Measurements from ENCODE around the gene FGFR3.

FGFR3 gene

DNA sequence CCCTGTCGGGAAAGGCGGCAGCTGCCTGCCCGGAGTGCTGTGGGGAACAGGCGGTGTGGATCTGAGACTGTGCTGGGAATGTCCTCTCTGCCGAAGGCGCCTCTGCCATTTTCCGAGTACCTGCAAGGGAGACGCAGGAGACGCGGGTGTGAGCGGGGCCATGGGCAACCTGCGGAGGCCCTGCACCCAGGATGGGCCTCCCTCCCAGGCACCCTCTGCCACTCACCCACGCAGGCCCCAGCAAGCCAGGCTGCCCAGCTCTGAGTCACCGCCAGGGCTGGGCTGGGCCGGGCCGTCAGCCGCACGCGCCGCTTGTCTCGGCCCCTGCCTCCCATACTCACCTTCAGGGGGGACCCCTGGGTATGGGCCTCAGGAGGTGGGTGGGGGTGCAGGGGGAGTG lies 3.5 kb upstream of the FGFR3 start:
- FAIRE-seq: no peak

DNA sequence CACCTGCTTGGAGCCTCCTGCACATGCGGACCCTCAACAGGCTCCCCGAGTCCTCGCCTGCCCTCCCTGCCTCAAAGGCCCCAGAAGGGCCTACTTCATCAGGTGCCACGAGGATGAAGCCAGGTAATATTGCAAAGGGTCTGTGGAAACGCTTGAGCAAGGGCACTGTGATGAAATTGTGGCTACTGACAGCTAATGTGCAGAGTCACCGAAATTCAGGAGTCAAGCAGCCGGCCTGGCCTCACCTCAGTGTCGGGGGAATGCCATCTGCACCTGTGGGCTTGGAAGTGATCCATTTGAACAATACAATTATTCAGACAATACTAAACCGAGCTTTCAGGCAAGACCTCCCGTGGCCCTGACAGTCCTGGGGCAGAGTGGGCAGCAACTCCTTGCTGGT lies 3.1 kb upstream of the FGFR3 start:
- no peak for FAIRE-seq

DNA sequence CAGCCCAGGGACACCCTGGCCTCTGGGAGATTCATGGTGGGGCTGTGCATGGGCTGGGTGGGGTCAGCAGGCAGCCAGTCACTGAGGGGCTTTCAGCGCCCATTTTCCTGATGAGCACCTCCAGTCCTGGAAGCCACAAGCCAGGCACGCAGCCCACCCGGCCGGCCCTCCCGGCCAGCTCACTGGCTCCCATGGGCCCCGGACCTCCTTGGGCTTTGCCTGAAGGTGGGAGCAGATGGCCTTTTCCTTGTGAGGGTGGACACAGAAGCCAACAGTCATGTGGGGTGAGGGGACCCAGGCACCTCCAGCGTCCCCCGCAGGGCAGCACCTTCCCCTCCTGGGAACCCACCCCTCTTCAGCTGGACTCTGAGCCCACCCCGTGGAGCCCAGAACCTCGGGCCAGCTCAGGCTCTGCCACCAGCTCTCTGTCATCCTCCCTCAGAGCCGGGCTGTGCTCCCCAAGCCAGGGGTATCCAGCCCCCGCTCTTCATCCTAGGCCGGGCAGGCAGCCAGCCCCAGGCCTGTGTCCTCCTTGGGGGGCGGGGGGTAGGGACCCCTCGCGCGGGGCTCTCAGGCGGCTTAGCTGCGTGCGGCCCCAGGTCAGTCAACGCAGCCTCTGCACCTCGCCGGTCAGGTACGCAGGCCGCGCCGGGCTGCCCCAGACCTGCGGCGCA lies 798 bp upstream of the FGFR3 start:
- no peak for FAIRE-seq

DNA sequence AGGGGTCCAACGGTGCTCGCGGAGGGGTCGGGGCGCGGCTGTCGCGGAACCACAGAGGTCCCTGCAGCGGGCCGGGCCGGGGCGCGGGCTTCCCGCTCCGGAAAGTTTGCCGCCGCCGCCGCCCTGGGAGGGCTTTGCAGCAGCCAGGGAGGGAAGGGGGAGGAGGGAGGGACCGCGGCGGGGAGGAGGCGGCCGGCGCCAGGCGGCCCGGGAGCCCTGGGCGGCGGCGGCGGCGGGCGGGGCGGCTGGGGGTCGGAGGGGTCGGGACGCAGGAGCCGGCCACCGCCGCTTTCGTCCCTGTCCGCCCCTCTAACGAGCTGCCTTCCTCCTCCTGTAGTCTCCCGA lies 375 bp downstream of the FGFR3 start:
- FAIRE-seq: no peak

DNA sequence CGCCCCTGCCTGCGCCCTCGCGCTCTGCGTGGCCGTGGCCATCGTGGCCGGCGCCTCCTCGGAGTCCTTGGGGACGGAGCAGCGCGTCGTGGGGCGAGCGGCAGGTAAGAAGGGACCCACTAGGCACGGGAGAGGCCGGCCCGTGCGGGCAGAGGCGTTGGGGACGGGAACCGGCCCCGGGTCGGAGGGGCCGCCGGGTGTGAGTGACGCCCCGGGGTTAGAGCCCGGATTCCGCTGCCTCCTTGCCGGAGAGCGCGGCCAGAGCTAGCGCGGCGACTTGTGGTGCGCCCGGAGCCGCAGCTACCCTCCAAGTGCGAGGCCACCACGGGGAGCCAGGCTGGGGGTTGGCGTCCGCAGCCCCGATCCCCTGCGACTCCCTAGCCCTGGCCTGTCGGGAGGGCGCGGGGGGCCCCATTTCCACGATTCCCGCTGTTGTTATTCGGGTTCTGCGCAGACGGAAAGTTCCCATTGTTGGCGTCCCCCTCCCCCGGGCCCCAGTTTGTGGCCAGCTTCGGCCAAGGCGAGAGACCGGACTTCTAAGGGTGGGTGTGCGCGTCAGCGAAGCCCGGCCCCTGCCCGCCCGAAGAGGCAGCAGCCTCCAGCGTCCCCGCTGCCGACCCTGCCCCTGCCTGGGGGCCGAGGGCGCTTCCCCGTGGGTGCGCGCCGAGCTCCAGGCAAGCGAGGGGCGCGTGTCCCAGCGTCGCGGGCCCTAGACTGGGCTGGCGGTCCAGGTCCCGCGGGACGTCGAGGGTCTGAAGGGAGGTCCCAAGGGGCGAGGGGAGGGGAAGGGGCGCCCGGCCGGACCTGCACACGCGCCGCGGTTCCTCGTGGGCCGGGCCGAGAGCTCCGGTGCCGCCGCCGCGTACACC lies 1.1 kb downstream of the FGFR3 start:
- no peak for FAIRE-seq

DNA sequence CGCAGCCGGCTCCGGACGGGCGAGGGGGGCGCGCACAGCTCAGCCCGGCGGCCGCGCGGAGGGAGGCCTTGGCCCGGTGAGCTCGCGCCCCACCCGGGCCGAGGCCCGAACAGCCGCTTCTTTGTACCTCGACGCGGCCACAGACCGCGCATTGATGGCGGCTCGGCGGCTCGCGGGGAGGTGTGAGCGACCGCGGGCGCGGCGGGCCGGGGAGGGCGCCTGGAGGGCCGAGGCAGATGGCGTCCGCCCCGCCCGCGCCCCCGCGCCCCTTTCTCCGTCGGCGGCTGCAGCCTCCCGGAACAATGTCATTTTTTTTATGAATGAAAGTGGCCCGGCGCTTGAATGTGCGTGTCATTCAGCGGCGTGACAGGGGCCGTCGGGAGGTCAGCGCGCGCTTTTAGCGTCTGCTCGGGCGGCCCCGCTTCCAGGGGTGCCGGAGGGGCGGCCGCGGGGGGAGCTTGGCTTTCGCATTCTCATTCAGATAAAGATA lies 1.8 kb downstream of the FGFR3 start:
- FAIRE-seq: no peak

DNA sequence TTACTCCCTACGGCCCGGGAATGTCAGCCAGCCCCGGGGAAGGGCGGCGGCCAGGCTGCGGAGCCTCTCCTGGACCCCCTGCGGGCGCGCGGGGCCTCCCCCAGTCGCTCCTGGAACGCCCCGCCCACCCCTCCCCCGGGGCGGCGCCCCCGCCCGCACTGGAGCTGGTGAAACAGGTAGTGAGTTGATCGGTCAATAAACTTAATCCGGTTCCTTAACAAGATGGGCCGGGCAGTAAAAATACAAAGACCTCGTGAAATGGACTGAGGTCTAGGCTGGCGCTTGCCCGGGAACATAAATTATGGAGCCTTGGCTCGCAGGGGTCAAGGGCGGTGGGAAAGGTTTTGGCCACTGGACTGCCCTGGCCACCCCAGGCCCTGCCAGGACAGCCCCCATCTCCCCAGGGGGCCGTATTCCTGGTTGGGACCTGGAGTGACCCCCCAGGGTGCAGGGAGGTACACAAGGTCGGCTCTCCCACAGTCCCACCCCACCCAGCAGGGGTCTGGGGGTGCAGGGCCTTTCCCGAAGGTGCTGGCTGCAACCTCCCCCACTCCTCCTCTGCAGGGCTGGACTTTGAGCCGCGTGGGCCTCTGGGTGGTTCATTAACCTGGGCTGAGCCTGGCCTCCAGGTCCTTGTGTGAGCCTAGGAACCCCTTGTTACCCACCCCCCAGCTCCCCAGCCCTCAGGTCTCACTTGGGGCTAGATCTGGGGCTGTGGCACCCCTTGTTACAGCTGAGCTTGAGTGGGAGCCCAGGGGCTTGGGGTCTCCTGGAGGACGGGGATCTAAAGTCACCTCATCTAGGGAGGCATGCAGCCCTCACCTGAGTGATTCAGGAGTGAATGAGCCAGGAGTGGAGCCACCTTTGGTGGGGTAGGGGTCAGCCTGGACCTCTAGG lies 2.5 kb downstream of the FGFR3 start:
- no peak for FAIRE-seq

DNA sequence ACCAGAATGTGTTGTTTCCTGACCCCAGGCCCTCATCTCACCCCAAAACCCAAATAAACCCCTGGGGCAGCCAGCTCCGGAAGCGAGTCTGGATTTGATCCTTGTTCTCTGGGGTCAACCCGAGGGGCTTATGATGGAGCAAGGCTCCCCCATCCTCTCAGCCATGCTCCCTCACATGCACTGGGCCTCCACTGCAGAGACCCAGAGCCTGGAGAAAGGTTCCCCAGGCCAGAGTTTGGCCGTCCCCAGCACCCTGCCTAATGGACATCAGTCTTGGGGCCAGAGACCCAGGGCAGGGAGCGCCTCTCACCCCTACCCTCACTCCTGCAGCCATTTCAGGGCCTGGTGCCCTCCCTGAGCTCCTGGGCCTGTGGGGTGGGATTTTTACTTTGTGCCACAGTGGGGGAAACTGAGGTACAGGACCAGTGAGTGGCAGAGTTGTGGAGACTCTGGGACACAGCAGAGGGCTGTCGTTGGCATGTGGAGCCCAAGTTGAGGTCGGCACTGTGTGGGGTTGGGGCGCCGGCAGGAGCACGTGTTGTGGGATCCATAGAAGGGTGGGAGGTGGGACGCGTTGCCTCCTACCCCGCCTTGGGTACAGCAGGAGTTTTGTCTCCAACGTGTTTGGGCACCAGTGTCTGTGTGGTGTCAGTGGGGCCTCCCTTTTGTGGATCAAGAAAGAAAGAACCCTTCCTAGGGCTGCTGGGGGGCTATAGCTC lies 3.6 kb downstream of the FGFR3 start:
- FAIRE-seq: no peak

DNA sequence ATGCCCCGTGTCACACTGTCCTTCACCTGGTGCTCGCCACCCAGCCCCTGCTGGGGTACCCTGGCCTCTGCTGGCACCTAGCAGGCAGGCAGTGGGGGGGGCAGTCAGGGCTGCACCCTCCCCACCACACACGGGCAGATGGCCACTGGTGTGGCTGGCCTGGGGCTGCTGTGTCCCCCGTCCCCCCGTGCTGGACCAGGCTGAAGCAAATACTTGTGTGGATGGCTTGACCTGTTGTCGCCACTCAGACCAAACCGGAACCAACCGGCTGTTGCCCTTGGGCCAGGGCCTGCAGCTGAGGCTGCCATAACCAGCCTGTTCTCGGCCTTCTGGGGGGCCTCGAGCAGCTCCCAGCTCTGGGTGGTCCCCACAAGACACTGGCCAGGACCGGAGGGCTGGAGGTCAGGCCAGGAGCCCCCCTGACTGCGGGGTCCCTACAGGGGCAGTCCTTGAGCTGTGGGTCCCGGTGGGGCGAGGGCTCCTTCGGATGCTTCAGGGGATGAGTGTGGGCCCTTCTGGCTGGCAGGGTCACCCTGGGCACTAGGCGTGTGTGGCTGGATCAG lies 4.3 kb downstream of the FGFR3 start:
- FAIRE-seq: no peak

DNA sequence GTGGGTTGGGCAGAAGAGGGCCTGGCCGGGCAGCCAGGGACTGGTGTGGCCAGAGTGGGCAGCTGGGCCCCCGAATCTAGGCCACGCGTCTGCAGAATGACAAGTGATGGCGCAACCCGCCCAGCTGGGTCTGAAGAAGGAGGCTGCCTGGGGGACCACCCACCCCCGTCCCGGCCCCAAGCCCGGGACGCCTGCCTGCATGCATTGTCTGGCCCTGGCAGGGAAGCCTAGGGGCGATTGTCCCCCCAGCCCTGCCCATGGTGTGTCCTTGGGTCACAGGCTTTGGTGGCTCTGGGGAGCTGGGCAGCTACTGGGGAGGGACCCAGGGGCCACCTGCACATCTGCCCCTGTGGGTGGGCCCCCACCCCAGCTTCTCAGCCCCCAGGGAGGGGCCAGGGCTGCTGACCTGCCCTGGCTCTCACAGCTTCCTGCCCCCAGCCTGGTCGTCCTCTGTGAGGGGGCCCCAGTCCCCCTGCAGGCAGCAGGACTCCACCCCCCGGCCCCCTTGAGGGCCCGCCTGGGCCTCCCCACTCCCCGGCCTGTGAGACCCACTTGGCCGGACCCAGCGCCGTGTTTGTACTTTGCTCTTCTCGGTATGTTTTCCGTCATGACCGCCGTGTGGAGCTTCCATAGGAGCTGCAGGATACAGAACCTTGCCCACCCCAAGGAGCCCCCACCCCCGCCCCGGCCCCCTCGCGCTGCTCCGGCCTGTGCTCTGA lies 4.9 kb downstream of the FGFR3 start:
- no peak for FAIRE-seq

DNA sequence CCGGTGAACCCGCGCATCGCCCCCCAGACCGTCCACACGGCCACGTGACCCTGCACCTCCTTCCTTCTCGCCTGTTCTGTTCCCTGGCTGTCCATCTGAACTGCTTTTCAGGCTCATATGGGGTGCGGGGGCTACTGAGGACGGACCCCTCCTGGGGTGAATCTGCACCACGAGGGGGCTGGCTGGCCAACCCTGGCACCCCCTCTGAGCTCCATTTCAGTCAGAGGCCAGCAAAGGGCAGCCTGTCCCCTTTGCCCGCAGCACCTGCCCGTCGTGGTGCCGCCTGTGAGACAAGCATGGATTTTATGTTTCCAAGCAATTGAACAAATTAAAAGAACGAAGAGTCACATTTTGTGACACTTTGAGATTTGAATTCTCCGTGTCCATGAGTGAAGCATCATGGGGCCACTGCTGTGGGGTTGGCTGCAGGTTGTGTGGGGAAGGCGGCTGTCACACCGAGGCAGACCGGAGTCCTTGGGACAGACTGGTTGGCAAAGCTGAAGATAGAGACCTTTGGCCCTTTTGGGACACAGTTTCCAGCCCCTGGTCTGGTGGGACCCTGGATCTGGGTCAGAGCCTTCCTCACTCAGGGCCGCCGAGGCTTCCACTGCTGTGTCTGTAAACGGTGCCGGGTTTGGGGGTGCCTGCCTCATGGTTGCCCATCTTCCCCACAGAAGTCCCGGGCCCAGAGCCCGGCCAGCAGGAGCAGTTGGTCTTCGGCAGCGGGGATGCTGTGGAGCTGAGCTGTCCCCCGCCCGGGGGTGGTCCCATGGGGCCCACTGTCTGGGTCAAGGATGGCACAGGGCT lies 5.7 kb downstream of the FGFR3 start:
- no peak for FAIRE-seq

DNA sequence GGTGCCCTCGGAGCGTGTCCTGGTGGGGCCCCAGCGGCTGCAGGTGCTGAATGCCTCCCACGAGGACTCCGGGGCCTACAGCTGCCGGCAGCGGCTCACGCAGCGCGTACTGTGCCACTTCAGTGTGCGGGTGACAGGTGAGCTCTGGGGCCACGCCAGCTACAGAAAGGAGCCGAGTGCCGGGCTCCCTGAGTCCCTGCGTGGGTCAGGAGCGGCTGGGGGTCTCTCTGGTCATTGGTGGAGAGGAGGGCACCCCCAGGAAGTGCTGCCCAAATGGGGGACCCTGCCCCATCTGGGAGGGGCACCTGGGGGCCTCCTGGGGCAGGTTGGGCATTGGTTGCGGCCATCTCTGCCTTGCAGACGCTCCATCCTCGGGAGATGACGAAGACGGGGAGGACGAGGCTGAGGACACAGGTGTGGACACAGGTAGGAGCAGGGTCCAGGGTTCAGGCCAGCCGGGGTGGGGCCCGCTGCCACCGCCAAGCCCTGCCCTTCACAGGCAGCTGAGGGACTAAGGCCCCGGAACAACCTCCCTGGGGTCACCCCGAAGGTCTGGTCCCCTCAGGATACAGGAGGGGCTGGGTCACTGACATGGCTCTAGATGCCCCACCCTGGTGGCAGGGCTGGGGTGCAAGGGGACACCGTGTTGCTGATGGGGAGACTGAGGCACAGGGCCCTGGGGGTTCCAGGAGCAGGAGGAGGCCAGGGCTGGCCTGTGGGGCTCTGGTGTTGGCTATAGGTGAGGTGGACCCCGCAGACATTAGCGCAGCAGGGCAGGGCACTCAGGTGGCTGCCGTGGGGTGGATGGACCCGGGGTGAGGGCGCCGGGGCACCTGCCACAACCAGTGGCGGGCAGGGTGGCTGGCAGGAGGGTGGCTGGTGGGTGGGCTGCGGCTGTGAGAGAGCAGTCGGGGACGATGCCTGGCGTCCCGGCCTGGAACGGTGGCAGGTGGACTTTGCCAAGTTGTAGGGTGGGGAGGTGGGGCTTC lies 6.6 kb downstream of the FGFR3 start:
- FAIRE-seq: no peak

DNA sequence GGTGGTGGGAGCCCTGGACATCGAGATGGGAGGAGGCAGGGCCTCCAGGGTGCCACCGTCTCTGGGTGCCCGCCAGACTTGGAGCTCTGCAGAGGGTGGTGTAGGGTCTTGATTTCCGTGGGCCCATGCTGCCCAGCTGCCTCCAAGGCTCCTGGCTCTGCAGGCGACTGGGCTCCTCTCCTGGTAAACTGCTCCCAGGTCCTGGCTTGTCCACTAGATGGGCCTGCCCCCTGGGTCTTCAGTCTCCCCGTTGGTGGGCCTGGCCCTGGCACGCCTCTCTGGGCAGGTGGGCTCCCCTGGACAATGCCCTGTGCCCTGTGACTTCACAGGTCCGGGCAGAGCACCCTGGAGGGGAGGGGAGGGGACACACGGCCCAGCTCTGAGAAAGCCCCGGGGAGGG lies 7.7 kb downstream of the FGFR3 start:
- no peak for FAIRE-seq

DNA sequence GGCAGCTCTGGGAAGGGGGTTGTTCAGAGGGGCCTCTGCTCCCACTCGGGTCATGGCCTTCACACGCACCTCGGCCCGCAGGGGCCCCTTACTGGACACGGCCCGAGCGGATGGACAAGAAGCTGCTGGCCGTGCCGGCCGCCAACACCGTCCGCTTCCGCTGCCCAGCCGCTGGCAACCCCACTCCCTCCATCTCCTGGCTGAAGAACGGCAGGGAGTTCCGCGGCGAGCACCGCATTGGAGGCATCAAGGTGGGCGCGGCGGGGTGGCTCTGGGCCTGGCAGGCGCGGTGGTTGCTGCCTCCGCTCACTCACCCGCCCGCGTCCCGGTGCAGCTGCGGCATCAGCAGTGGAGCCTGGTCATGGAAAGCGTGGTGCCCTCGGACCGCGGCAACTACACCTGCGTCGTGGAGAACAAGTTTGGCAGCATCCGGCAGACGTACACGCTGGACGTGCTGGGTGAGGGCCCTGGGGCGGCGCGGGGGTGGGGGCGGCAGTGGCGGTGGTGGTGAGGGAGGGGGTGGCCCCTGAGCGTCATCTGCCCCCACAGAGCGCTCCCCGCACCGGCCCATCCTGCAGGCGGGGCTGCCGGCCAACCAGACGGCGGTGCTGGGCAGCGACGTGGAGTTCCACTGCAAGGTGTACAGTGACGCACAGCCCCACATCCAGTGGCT lies 8.3 kb downstream of the FGFR3 start:
- FAIRE-seq: no peak

DNA sequence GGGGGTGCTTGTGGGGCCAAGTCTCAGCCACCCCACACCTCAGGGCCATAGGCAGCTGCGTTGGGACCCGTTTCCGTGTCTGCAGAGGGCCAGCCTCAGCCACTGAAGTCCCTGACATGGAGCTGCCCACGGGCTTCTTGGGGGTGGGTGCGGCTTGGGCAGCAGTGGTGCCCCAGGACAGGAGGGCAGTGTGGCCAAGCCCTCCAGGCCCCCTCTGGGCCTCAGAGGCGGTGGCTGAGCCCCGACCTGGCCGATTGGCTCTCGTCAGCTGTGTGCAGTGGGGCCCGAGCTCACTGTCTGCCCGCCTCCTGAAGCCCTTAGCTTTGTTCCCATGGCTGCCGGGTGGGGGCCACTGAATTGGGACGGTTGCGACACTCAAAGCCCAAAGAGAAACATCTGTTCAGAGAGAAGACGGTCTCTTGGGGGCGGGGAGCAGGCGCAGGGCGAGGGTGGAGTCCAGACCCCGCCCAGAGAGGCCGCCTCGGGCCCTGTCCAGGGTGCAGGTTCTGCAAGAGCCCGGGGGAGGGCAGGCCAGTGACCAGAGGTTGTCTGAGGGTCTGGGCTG lies 9.1 kb downstream of the FGFR3 start:
- FAIRE-seq: no peak

DNA sequence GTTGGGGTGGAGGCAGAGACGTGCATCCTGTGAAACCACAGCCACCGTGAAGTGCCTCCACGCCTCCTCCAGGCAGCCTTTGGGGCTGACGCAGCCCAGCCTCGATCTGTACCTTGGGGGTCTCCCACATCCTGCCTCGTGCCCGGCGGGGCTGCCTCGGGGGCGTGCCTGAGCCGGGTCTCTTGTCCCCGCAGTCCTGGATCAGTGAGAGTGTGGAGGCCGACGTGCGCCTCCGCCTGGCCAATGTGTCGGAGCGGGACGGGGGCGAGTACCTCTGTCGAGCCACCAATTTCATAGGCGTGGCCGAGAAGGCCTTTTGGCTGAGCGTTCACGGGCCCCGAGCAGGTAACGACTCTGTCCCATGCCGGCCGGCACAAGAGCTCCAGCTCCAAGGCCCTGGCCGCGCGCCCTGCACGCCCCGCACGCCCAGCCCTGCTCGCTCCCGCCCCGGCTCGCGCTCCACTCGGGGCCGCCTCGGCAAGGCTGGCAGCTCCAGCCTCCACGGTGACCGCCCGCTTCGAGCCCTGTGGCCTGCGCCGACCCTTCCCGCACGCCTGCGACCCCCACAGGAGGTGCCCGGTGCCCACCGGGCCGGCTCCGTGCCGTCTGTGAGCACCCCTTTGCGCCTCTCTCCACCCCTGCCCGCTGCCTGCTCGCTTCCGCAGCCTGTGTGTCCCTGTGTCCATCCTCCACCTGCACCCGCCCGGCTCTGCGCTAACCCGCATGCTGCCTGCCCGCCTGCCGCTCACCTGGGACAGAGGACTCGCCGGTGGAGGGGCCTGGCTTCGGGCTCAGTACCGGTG lies 9.8 kb downstream of the FGFR3 start:
- FAIRE-seq: no peak

DNA sequence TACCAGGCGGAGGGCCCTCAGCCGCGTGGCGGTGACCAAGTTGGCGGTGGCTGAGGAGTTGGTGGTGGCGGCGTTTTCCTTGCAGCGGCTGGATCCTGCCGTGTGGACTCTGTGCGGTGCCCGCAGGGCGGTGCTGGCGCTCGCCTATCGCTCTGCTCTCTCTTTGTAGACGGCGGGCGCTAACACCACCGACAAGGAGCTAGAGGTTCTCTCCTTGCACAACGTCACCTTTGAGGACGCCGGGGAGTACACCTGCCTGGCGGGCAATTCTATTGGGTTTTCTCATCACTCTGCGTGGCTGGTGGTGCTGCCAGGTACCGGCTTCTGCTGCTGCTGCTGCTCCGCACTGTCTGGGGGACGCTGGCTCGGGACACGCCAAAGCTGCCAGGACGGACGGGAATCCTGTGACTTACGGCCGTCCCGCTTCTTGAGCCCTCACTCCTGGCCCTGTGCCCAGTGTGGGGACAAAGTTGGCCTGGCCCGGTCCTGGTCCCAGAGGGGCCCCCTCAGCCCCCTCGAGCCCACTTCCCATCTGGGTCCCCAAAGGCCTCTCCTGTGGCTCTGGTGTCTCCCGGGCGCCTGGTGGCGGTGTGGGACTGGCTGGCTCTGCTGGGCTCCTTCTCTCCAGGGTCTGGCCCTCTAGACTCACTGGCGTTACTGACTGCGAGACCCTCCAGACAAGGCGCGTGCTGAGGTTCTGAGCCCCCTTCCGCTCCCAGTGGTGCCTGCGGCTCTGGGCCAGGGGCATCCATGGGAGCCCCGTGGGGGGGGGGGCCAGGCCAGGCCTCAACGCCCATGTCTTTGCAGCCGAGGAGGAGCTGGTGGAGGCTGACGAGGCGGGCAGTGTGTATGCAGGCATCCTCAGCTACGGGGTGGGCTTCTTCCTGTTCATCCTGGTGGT lies 10.7 kb downstream of the FGFR3 start:
- no peak for FAIRE-seq
